GM18508 (cell line): ENCODE results near the gene PXDN.
"Not testable (repeated sequence)": the region's sequence is repeated elsewhere in the genome, so short reads cannot be mapped to it uniquely, and the experiment has no call there.

Source experiments
- ATAC-seq: cut with Tn5 transposase; IDR thresholded peaks from one replicate; pipeline ENCODE4 v1.9.1; 2021; ENCODE audit warnings: moderate number of reproducible peaks; ENCODE audit not compliant: insufficient read depth, unreplicated experiment

PXDN gene

GRCh38 chr2:1775511-1776035, 31.3 kb upstream of the PXDN start:
- ATAC-seq = no peak

GRCh38 chr2:1774929-1775328, 30.6 kb upstream of the PXDN start:
- no peak for ATAC-seq

GRCh38 chr2:1773883-1774282, 29.6 kb upstream of the PXDN start:
- ATAC-seq = no peak

GRCh38 chr2:1772471-1773267, 28.4 kb upstream of the PXDN start:
- ATAC-seq = no peak

GRCh38 chr2:1771626-1772280, 27.4 kb upstream of the PXDN start:
- ATAC-seq = no peak

- ATAC-seq = no peak
These were observed 26.5 kb upstream of the PXDN start for GRCh38 chr2:1770566-1771380.

- ATAC-seq = no peak
These were observed 25.5 kb upstream of the PXDN start for GRCh38 chr2:1769703-1770422.

GRCh38 chr2:1767939-1768691, 23.8 kb upstream of the PXDN start:
- ATAC-seq = no peak

GRCh38 chr2:1766851-1767811, 22.8 kb upstream of the PXDN start:
- no peak for ATAC-seq

- ATAC-seq = no peak
These were observed 22.1 kb upstream of the PXDN start for GRCh38 chr2:1766425-1766824.

- not testable (repeated sequence) for ATAC-seq
These were observed 20.9 kb upstream of the PXDN start for GRCh38 chr2:1765201-1765600.

- ATAC-seq = no peak
These were observed 15.3 kb upstream of the PXDN start for GRCh38 chr2:1759611-1759930.

GRCh38 chr2:1758774-1759610, 14.7 kb upstream of the PXDN start:
- ATAC-seq = no peak

- no peak for ATAC-seq
These were observed 13.9 kb upstream of the PXDN start for GRCh38 chr2:1758171-1758570.

- no peak for ATAC-seq
These were observed 13.3 kb upstream of the PXDN start for GRCh38 chr2:1757567-1757966.

- ATAC-seq = not testable (repeated sequence)
These were observed 12.8 kb upstream of the PXDN start for GRCh38 chr2:1757146-1757545.

- no peak for ATAC-seq
These were observed 12.1 kb upstream of the PXDN start for GRCh38 chr2:1756456-1756855.
